ENCODE data around the gene PDXP. TPM values are rescaled to one million over a fixed set of nuclear protein-coding genes. Genes with fewer than 3 reads are reported as not detected.
A peak's percentile ranks its signal among the peaks of the same experiment; 100 is the strongest.

The PDXP gene
- total RNA-seq, 1 experiment from 2014 or later: 10.9 TPM

GRCh38 chr22:37674248-37674647 lies 15.7 kb downstream of the PDXP start:
- H3F3A ChIP-seq (ENCODE audit: insufficient read depth, low read depth): peaks cover 37% of the 10 kb centered on the region
- H3K79me2 ChIP-seq (ENCODE audit: low read depth): no peaks in the 10 kb centered on the region
- H3K36me3 ChIP-seq (ENCODE audit: low read depth): no peaks in the 10 kb centered on the region
- H3K27ac ChIP-seq: peak overlapping the region; percentile 27; the same call in 1 of the 2 replicates
- BruUV-seq (replicated peaks): no TSS peak
- H2AFZ ChIP-seq: no peak overlapping the region
- CTCF ChIA-PET: interaction anchor here (0.6 kb wide), 1 partner anchor 57 kb away, joined by 4 read pairs; no protein-coding TSS in a partner anchor
- no peaks in the 10 kb centered on the region for H3K27me3 ChIP-seq (ENCODE audit: insufficient read depth, low read depth)
- H3K9me3 ChIP-seq (ENCODE audit: insufficient read depth, low read depth): no peaks in the 10 kb centered on the region
- TF ChIP-seq CTCF (conservative IDR thresholded peaks at IDR 0.05): no peak
- TF ChIP-seq EZH2 (IDR thresholded peaks at IDR 0.05; ENCODE audit: low read depth): no peak
- H3K9me2 ChIP-seq (ENCODE audit: insufficient read depth): no peaks in the 10 kb centered on the region
- no peaks in the 10 kb centered on the region for H4K20me1 ChIP-seq (ENCODE audit: insufficient read depth)
- peaks cover 46% of the 10 kb centered on the region for H3K4me1 ChIP-seq (replicated peaks; ENCODE audit: insufficient read depth)
- H3K4me3 ChIP-seq: no peak overlapping the region
- H3K4me2 ChIP-seq: peak overlapping the region; percentile 88
- intact Hi-C loops (cut with micrococcal nuclease; ENCODE audit: unreplicated experiment): loop anchor here (10.0 kb wide), 1 partner anchor 129 kb away; no protein-coding TSS in a partner anchor
- DNase-seq: no peak
- POLR2A ChIA-PET (ENCODE audit: unreplicated experiment): no interaction called here

- BruUV-seq (replicated peaks): no TSS peak
- Histone ChIP-seq H4K20me1 (ENCODE audit: insufficient read depth) (no peaks in the 10 kb centered on the region), H3K4me3 (peak within 1 kb of the TSS; percentile 56), H3K4me2 (peak within 1 kb of the TSS; percentile 88), H3K79me2 (ENCODE audit: low read depth) (no peaks in the 10 kb centered on the region), H3K27ac (peak within 1 kb of the TSS; percentile 69), H2AFZ (peak within 1 kb of the TSS; percentile 49; the same call in 1 of the 2 replicates), H3F3A (ENCODE audit: insufficient read depth, low read depth) (peaks cover 43% of the 10 kb centered on the region), H3K9me3 (ENCODE audit: insufficient read depth, low read depth) (no peaks in the 10 kb centered on the region), H3K4me1 (replicated peaks; ENCODE audit: insufficient read depth) (peaks cover 46% of the 10 kb centered on the region), H3K9me2 (ENCODE audit: insufficient read depth) (no peaks in the 10 kb centered on the region), H3K36me3 (ENCODE audit: low read depth) (no peaks in the 10 kb centered on the region), H3K27me3 (ENCODE audit: insufficient read depth, low read depth) (no peaks in the 10 kb centered on the region)
- ChIA-PET POLR2A (ENCODE audit: unreplicated experiment) (interaction anchor here (0.5 to 0.9 kb wide), 14 partner anchors 9 to 1534 kb away, joined by 3 to 51 read pairs (median 5); partner anchors contain the start of genes ANKRD54, EIF3L and GGA1), CTCF (interaction anchor here (0.6 to 1.5 kb wide), 4 partner anchors 32 to 177 kb away, joined by 3 to 17 read pairs (median 4); no protein-coding TSS in a partner anchor)
- DNase-seq: peak; percentile 93 to 97
- intact Hi-C loops (cut with micrococcal nuclease; ENCODE audit: unreplicated experiment): loop anchor here (10.0 kb wide), 1 partner anchor 130 kb away; no protein-coding TSS in a partner anchor
- TF ChIP-seq CTCF (conservative IDR thresholded peaks at IDR 0.05) (no peak), EZH2 (IDR thresholded peaks at IDR 0.05; ENCODE audit: low read depth) (no peak)
These were observed 16.7 kb downstream of the PDXP start, which contains the start of gene LGALS1 for GRCh38 chr22:37674951-37675929. LGALS1 (plus strand) TSS chr22:37675636; CDS start chr22:37675703, 67 bp downstream.

All from PC-9 (cell line).